GM18861 (cell line): ENCODE measurements around the gene MYBPH.

Experiments
- ATAC-seq: cut with Tn5 transposase; IDR thresholded peaks from one replicate; pipeline ENCODE4 v1.9.1; 2021; ENCODE audit not compliant: unreplicated experiment

The MYBPH gene

DNA sequence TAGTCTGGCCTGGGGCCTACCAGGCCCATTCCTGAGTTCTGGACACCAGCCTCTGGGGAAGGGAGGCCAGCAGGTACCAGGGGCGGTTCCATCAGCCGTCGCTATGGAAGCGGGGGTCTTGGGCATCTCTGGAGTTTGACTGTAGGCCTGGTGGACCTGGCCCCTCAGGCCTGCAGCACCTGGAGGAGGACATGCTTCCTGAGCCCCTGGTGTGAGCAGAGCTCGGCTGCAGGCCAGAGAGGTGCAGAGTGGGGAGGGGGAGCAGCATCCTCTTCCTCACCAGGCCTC is 7.8 kb downstream of the MYBPH start:
- no peak for ATAC-seq

- no peak for ATAC-seq
These were observed 8.4 kb downstream of the MYBPH start for GRCh38 chr1:203167026-203167912.

DNA sequence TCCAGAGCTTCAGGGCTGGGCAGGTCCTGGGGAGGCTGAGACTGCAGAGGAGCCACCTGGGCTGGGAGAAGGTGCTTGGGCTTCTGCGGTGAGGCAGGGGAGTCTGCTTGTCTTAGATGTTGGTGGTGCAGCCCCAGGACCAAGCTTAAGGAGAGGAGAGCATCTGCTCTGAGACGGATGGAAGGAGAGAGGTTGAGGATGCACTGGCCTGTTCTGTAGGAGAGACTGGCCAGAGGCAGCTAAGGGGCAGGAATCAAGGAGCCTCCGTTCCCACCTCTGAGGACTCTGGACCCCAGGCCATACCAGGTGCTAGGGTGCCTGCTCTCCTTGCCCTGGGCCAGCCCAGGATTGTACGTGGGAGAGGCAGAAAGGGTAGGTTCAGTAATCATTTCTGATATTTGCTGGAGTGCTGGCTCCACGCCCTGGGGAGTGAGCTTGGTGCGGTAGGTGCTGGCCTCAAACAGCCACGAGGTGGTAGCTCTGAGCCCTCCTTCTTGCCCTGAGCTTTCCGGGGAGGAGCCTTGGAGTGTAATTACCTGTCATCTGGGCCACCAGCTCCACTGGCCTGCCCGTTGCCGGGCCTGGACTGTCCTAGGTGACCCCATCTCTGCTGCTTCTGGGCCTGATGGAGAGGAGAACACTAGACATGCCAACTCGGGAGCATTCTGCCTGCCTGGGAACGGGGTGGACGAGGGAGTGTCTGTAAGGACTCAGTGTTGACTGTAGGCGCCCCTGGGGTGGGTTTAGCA is 9.3 kb downstream of the MYBPH start:
- ATAC-seq: no peak

DNA sequence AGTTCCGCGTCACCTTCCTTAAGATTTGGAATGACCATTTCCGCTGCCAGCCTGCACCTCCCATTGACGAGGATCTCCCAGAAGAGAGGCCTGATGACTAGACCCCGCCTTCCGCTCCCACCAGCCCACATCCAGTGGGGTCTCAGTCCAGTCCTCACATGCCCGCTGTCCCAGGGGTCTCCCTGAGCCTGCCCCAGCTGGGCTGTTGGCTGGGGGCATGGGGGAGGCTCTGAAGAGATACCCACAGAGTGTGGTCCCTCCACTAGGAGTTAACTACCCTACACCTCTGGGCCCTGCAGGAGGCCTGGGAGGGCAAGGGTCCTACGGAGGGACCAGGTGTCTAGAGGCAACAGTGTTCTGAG is 9.8 kb downstream of the MYBPH start:
- ATAC-seq: no peak

GRCh38 chr1:203165101-203165799 is 10.4 kb downstream of the MYBPH start:
- ATAC-seq: no peak

- no peak for ATAC-seq
These were observed 11.6 kb downstream of the MYBPH start for GRCh38 chr1:203163891-203164635.

GRCh38 chr1:203162403-203162802 is 13.2 kb downstream of the MYBPH start:
- ATAC-seq: no peak

- ATAC-seq: no peak
These were observed 13.9 kb downstream of the MYBPH start for GRCh38 chr1:203161703-203162102.

DNA sequence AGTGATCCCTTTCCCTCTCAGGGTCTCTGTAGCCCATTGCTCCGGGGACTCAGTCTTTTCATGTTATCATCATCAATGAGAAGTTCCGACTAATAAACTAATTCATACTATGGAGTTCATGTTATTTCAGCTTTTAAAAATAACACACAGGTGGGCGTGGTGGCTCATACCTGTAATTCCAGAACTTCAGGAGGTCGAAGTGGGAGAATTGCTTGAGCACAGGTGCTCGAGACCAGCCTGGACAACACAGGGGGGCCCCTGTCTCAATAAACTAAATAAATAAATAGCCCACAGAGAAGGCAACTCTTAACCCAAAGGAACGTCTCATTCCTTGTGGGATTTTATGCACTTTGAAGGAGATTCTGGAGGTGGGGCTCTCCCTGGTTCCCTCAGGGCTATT is 14.5 kb downstream of the MYBPH start:
- no peak for ATAC-seq

GRCh38 chr1:203159844-203160243 is 15.8 kb downstream of the MYBPH start:
- no peak for ATAC-seq

DNA sequence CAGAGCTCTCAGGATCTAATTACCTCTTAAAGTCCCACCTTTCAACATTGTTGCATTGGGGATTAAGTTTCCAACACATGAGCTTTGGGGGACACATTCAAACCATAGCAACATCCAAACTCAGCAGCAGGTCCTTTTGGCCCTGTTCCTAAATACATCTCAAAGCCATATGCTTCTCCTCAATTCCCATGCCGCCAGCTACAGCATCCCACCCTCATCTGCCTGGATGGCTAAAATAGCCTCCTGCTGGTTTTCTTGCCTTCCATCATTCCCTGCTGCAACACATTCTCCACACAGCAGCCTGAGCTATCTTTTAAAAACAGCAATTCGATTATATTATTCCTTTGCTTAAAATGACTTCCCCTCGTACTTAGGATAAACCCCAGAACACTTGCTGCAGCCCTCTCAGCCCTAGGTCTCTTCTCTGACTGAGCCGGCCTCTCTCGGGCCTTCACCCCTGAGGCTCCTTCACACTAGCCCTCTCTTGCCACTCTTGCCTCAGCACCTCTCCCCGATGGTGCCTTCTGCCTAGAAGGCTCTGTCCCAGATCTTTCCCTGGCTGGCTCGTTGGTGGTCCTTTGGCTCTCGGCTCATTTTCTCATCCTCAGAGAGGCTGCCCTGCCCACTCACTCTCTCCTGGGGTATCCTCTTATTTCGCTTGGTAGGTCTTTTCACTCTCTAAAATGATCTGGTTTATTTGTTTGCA is 16.5 kb downstream of the MYBPH start:
- ATAC-seq: no peak

DNA sequence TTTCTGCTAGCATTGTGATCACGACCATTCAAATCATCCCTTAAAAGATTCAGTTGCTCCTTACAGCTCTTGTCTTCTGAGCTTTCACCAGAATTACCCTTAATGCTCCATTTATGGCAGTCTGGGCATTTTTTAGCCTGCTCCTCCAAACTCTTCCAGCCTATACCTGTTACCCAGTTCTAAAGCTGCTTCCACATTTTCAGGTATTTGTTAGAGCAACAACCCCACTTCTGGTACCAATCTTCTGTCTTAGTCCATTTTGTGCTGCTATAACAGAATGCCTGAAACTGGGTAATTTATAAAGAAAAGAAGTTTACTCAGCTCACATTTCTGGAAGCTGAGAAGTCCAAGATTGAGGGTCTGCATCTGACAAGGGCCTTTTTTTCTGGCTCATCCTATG is 17.2 kb downstream of the MYBPH start:
- ATAC-seq: no peak

GRCh38 chr1:203156280-203156679 is 19.3 kb downstream of the MYBPH start:
- no peak for ATAC-seq

GRCh38 chr1:203153989-203154821 is 21.4 kb downstream of the MYBPH start:
- no peak for ATAC-seq

- no peak for ATAC-seq
These were observed 22.3 kb downstream of the MYBPH start for GRCh38 chr1:203153051-203153988.

- no peak for ATAC-seq
These were observed 23.2 kb downstream of the MYBPH start for GRCh38 chr1:203152158-203153034.

- no peak for ATAC-seq
These were observed 24.1 kb downstream of the MYBPH start for GRCh38 chr1:203151362-203152157.
